Nucleus accumbens (tissue), 56 donors: ENCODE data around the gene CLCA1.

ENCODE experiments used
- DNase-seq, 56 donors: peaks; one replicate each; lab custom pipeline; 2025; lab: John Stamatoyannopoulos, UW

The CLCA1 gene

GRCh38 chr1:86468501-86468977 lies at the start of gene CLCA1:
CLCA1 (plus strand) TSS chr1:86468927; CDS start chr1:86468972, 45 bp downstream.
- no peak for DNase-seq

- peak in 13 of 56 donors; percentile 3 to 48 (median 7) for DNase-seq
These were observed 49.3 kb upstream of the CLCA1 start for GRCh38 chr1:86419277-86419903.

- no peak for DNase-seq
These were observed 47.0 kb upstream of the CLCA1 start for GRCh38 chr1:86421601-86422280.

- no peak for DNase-seq
These were observed 45.3 kb upstream of the CLCA1 start for GRCh38 chr1:86423473-86423872.

GRCh38 chr1:86423873-86424272 lies 44.9 kb upstream of the CLCA1 start, which contains the start of gene CLCA2:
CLCA2 (plus strand) TSS chr1:86424171; CDS start chr1:86424248, 77 bp downstream.
- no peak for DNase-seq

- DNase-seq = no peak
These were observed 39.5 kb upstream of the CLCA1 start for GRCh38 chr1:86429122-86429725.

- no peak for DNase-seq
These were observed 38.9 kb upstream of the CLCA1 start for GRCh38 chr1:86429835-86430234.

- no peak for DNase-seq
These were observed 38.4 kb upstream of the CLCA1 start for GRCh38 chr1:86430376-86430775.

GRCh38 chr1:86434059-86434458 lies 34.7 kb upstream of the CLCA1 start:
- no peak for DNase-seq

GRCh38 chr1:86435327-86435726 lies 33.4 kb upstream of the CLCA1 start:
- no peak for DNase-seq

- no peak for DNase-seq
These were observed 32.7 kb upstream of the CLCA1 start for GRCh38 chr1:86436041-86436440.

GRCh38 chr1:86441581-86441980 lies 27.1 kb upstream of the CLCA1 start:
- no peak for DNase-seq

GRCh38 chr1:86441997-86442396 lies 26.7 kb upstream of the CLCA1 start:
- no peak for DNase-seq

- DNase-seq = no peak
These were observed 22.8 kb upstream of the CLCA1 start for GRCh38 chr1:86445919-86446318.

- peak in 45 of 56 donors; percentile 5 to 74 (median 38) for DNase-seq
These were observed 21.4 kb upstream of the CLCA1 start for GRCh38 chr1:86447198-86447790.

- no peak for DNase-seq
These were observed 20.1 kb upstream of the CLCA1 start for GRCh38 chr1:86448670-86449069.

GRCh38 chr1:86449103-86449502 lies 19.6 kb upstream of the CLCA1 start:
- no peak for DNase-seq

- no peak for DNase-seq
These were observed 17.9 kb upstream of the CLCA1 start for GRCh38 chr1:86450847-86451246.

GRCh38 chr1:86453664-86454063 lies 15.1 kb upstream of the CLCA1 start:
- DNase-seq = no peak

GRCh38 chr1:86455073-86455472 lies 13.7 kb upstream of the CLCA1 start:
- no peak for DNase-seq

- no peak for DNase-seq
These were observed 7.7 kb upstream of the CLCA1 start for GRCh38 chr1:86460998-86461397.
